ENCODE data around the gene SLC37A1.

Gene SLC37A1

DNA sequence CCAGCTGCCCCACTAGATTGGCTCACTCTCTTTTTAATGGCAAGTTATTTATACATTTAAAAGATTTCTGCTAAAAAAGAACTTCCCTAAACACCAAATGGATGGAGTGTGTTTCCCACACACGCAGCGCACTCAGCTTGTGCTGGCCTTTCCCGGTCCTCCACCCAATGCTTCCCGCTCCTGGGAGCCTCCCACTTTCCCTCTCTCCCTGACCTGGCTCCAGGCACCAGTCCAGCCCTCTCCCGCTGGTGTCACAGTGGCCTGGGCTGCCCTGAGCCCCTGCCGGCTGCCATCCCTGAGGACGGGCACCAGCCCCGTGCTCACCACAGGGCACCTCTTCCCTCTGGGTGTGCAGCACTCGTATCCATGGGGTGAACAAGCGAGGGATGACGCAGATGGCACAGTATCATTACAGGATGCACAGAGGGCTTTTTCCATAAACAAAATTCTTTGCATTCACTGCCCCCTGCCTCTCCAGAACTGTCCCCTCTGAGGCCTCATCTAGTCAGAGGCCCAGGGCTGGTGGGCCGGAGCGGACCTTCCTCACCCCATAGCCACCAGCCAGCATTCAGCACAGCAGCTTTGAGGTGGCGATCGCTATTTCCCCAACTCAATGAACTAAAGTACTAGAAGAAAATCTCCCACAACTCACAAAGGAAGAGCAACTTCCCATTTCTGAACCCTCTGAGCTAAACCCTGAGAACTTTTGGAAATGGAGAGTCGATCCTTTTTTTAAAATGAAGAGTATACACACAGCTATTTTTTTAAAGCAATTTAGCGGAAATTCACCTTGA is 68.5 kb downstream of the SLC37A1 start:
- DNase-seq (ENCODE audit: low read depth in 1 of 2, low spot score in 1 of 2) = no peak
- H3K4me3 ChIP-seq (replicated peaks; ENCODE audit: insufficient read depth, low read length) = no peak overlapping the region
- H3K27ac ChIP-seq (replicated peaks) = no peak overlapping the region
- no peak for TF ChIP-seq POLR2AphosphoS5 (IDR thresholded peaks at IDR 0.05; ENCODE audit: low read depth)
- no peaks in the 10 kb centered on the region for H3K27me3 ChIP-seq (ENCODE audit: insufficient read depth, poor library complexity, severe bottlenecking)

DNA sequence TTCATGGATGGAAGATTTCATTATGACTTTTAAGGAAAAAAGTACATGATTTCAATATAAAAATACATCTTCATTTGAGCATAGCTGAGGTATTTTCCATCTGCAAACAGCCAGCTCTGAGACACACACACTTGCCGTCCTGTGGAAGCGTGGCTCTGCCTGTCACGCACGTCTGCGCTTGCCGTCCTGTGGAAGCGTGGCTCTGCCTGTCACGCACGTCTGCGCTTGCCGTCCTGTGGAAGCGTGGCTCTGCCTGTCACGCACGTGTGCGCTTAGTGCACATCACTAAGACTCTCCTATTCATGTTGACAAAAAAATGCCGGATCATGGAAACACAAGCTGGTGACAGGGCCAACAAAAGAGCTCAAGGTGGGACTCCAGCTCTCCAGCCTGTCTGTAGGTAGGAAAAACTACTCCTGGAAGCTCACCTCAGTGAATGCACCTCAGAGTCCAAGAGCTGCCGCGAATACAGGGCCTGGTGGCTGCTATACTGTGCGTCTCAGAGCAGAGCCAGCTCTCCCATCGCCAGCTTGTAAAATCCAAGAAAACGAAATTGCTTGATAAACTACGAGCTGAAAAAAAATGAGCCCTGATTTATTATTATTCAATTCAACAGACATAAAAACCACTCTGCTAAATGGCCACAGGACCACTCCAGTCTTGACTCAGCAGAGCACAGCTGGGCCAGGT is 69.3 kb downstream of the SLC37A1 start:
- no peak overlapping the region for H3K27ac ChIP-seq (replicated peaks)
- no peak for DNase-seq (ENCODE audit: low read depth in 1 of 2, low spot score in 1 of 2)
- H3K27me3 ChIP-seq (ENCODE audit: insufficient read depth, poor library complexity, severe bottlenecking) = no peaks in the 10 kb centered on the region
- H3K4me3 ChIP-seq (replicated peaks; ENCODE audit: insufficient read depth, low read length) = no peak overlapping the region
- TF ChIP-seq POLR2AphosphoS5 (IDR thresholded peaks at IDR 0.05; ENCODE audit: low read depth) (no peak), GABPA (IDR thresholded peaks at IDR 0.05; ENCODE audit: low read depth) (no peak), SPI1 (IDR thresholded peaks at IDR 0.05; ENCODE audit: borderline replicate concordance, low read depth) (no peak)
- TF ChIP-seq, protein P1, sequence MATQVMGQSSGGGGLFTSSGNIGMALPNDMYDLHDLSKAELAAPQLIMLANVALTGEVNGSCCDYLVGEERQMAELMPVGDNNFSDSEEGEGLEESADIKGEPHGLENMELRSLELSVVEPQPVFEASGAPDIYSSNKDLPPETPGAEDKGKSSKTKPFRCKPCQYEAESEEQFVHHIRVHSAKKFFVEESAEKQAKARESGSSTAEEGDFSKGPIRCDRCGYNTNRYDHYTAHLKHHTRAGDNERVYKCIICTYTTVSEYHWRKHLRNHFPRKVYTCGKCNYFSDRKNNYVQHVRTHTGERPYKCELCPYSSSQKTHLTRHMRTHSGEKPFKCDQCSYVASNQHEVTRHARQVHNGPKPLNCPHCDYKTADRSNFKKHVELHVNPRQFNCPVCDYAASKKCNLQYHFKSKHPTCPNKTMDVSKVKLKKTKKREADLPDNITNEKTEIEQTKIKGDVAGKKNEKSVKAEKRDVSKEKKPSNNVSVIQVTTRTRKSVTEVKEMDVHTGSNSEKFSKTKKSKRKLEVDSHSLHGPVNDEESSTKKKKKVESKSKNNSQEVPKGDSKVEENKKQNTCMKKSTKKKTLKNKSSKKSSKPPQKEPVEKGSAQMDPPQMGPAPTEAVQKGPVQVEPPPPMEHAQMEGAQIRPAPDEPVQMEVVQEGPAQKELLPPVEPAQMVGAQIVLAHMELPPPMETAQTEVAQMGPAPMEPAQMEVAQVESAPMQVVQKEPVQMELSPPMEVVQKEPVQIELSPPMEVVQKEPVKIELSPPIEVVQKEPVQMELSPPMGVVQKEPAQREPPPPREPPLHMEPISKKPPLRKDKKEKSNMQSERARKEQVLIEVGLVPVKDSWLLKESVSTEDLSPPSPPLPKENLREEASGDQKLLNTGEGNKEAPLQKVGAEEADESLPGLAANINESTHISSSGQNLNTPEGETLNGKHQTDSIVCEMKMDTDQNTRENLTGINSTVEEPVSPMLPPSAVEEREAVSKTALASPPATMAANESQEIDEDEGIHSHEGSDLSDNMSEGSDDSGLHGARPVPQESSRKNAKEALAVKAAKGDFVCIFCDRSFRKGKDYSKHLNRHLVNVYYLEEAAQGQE (IDR thresholded peaks at IDR 0.05; ENCODE audit: insufficient replicate concordance, low read depth) = no peak
- TF ChIP-seq, protein P2, sequence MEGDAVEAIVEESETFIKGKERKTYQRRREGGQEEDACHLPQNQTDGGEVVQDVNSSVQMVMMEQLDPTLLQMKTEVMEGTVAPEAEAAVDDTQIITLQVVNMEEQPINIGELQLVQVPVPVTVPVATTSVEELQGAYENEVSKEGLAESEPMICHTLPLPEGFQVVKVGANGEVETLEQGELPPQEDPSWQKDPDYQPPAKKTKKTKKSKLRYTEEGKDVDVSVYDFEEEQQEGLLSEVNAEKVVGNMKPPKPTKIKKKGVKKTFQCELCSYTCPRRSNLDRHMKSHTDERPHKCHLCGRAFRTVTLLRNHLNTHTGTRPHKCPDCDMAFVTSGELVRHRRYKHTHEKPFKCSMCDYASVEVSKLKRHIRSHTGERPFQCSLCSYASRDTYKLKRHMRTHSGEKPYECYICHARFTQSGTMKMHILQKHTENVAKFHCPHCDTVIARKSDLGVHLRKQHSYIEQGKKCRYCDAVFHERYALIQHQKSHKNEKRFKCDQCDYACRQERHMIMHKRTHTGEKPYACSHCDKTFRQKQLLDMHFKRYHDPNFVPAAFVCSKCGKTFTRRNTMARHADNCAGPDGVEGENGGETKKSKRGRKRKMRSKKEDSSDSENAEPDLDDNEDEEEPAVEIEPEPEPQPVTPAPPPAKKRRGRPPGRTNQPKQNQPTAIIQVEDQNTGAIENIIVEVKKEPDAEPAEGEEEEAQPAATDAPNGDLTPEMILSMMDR (IDR thresholded peaks at IDR 0.05; ENCODE audit: insufficient read depth, low read length) = no peak

DNA sequence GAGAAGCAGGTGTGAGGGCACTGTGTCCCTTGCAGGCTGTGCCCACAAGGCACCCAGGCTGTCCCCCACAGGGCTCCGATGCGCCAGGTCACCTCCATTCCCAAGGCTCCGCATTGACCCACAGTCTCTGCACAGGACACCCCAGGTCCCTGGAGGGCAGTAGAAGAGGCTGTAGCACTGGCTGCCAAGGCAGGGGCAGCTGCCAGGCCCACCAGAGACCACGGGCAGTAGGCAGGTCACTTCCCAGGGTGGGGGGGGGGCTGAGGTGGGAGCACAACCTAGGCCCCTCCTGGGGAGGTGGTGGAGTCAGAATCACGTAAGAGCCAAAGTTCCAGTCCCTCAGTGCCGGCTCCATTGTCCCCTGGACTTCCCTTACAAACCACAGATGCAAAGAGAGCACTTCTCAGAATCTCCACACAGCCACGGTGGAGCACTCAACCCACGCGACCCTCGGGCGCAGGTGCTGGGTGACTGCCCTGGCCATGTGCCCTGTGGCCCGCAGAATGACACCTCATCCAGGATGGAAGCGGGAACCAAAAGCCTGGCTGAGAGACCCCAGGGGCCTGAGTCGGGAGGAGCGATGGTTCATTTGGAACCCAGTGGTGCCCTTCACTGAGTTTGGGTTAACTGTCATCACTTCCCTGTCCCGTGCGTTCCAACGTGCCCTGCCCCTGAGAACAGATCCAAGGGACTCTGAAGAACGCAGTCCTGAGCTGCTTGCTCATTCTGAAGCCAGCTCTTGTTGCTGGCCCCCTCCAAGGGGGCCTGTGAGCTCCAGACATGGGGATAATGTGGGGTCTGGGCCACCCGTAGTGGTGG is 70.0 kb downstream of the SLC37A1 start:
- no peak for DNase-seq (ENCODE audit: low read depth in 1 of 2, low spot score in 1 of 2)
- no peak overlapping the region for H3K27ac ChIP-seq (replicated peaks)
- H3K4me3 ChIP-seq (replicated peaks; ENCODE audit: insufficient read depth, low read length) = no peak overlapping the region
- no peaks in the 10 kb centered on the region for H3K27me3 ChIP-seq (ENCODE audit: insufficient read depth, poor library complexity, severe bottlenecking)
- TF ChIP-seq, protein P1 (IDR thresholded peaks at IDR 0.05; ENCODE audit: insufficient replicate concordance, low read depth) = no peak
- TF ChIP-seq POLR2AphosphoS5 (IDR thresholded peaks at IDR 0.05; ENCODE audit: low read depth) (no peak), SPI1 (IDR thresholded peaks at IDR 0.05; ENCODE audit: borderline replicate concordance, low read depth) (no peak), GABPA (IDR thresholded peaks at IDR 0.05; ENCODE audit: low read depth) (no peak)
- TF ChIP-seq, protein P2 (IDR thresholded peaks at IDR 0.05; ENCODE audit: insufficient read depth, low read length) = no peak

DNA sequence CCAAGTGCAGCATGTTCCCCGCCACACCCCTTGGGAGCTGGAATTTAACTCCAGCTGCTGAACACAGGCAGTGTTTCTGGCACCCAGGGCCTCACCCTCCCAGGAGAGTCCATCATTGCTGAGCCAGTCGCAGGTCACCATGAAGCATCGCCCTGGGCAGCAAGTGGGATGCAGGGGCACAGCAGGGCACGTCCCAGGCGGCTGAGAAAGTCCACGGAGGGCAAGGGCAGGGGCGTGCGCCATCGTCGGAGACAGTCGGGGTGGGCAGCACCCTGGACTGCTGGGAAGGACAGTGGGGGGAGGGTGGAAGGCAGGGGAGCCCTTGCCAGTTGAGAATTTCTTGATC is 70.6 kb downstream of the SLC37A1 start:
- no peak for DNase-seq (ENCODE audit: low read depth in 1 of 2, low spot score in 1 of 2)
- no peak overlapping the region for H3K4me3 ChIP-seq (replicated peaks; ENCODE audit: insufficient read depth, low read length)
- H3K27me3 ChIP-seq (ENCODE audit: insufficient read depth, poor library complexity, severe bottlenecking) = no peaks in the 10 kb centered on the region
- no peak overlapping the region for H3K27ac ChIP-seq (replicated peaks)
- TF ChIP-seq, protein P1 (IDR thresholded peaks at IDR 0.05; ENCODE audit: insufficient replicate concordance, low read depth) = no peak
- TF ChIP-seq SPI1 (IDR thresholded peaks at IDR 0.05; ENCODE audit: borderline replicate concordance, low read depth) (no peak), POLR2AphosphoS5 (IDR thresholded peaks at IDR 0.05; ENCODE audit: low read depth) (no peak), GABPA (IDR thresholded peaks at IDR 0.05; ENCODE audit: low read depth) (no peak)
- TF ChIP-seq, protein P2 (IDR thresholded peaks at IDR 0.05; ENCODE audit: insufficient read depth, low read length) = no peak
